ENCODE measurements around the gene RALBP1.

DNA sequence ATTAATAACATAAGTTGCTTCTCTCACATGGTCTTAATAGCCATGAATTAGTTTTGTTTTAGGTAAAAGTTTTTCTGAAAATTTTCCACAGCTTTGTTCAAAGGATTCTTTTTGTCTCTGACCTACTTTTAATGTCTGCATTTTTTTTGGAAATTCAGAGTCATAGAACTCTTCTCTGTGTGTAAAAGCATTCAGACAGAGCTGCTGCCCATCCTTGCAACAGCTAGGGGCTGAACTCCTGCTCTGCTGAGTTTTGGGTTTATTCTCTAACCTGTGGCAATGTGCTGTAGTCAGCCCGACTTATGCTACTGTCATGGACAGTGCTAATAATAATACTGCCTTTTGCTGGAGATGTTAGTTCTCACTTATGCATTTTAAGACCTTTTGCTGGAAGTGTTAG is 44.1 kb downstream of the RALBP1 start:
- TF ChIP-seq CTCF (IDR thresholded peaks at IDR 0.05) = no peak
- no peak for TF ChIP-seq POLR2AphosphoS5 (IDR thresholded peaks at IDR 0.05; ENCODE audit: low read depth, low read length)
- TF ChIP-seq REST (IDR thresholded peaks at IDR 0.05; ENCODE audit: insufficient read depth in 1 of 2, low read depth in 2 of 2, low read length in 1 of 2) = no peak
- no peak for TF ChIP-seq TCF7L2 (IDR thresholded peaks at IDR 0.05; ENCODE audit: low read depth, low read length)
- no peak for TF ChIP-seq SIN3A (IDR thresholded peaks at IDR 0.05; ENCODE audit: borderline replicate concordance, insufficient read depth, low read depth, low read length)

Data from Panc1 (cell line).